HFFc6 (cell line): ENCODE data around the gene SETMAR. TPM values are rescaled to one million over a fixed set of nuclear protein-coding genes. Genes with fewer than 3 reads are reported as not detected.

Experiments
- DNase-seq: peaks from one replicate; pipeline ENCODE4 v3.0.0-alpha.2; 2018
- H3K27ac Mint-ChIP-seq: 2 replicates; pipeline ENCODE4 v1.8.0; 2020; ENCODE audit warnings: mild to moderate bottlenecking, mixed read lengths
- H3K27me3 Mint-ChIP-seq: 2 replicates; pipeline ENCODE4 v1.8.0; 2021; ENCODE audit warnings: mild to moderate bottlenecking, moderate library complexity, mixed read lengths; ENCODE audit not compliant: insufficient read depth
- H3K36me3 Mint-ChIP-seq: 2 replicates; pipeline ENCODE4 v1.8.0; 2021; ENCODE audit warnings: low read depth, mixed read lengths
- H3K4me1 Mint-ChIP-seq: 2 replicates; pipeline ENCODE4 v1.8.0; 2020; ENCODE audit warnings: low read depth, mixed read lengths
- H3K4me3 Mint-ChIP-seq: 2 replicates; pipeline ENCODE4 v1.8.0; 2020; ENCODE audit warnings: mild to moderate bottlenecking, moderate library complexity, mixed read lengths
- H3K9me3 Mint-ChIP-seq: 2 replicates; pipeline ENCODE4 v1.8.0; 2020; ENCODE audit warnings: mild to moderate bottlenecking, mixed read lengths
- CTCF ChIP-seq: fragments of 200-600 bp; sonication (generic); IDR thresholded peaks from 2 replicates; pipeline ENCODE4 v1.5.0; 2021; ENCODE audit warnings: antibody characterized with exemption, mild to moderate bottlenecking
- long read RNA-seq: library from polyadenylated mRNA; unstranded; transcript quantifications from one replicate; pipeline ENCODE4 v2.0.0, GENCODE V29; 2019
- total RNA-seq, 6 experiments: library from RNA; stranded (reverse); fragmentation: NEBNext Ultra II Directional; extraction: Animal tissue kit (Norgen Biotek cat#: 25700); gene quantifications; 2 replicates in 1 of 6; 3 replicates in 5 of 6; pipeline ENCODE4 v1.2.3, GENCODE V29; 2021

Gene SETMAR
- total RNA-seq, result 1 to 10 TPM; 7.0 to 9.9 (median 9.1) TPM
- long read RNA-seq, partial matches to known transcripts, result 0 of 5 reads
- long read RNA-seq, other reads (novel, unspliced or antisense), result 1 of 5 reads

DNA sequence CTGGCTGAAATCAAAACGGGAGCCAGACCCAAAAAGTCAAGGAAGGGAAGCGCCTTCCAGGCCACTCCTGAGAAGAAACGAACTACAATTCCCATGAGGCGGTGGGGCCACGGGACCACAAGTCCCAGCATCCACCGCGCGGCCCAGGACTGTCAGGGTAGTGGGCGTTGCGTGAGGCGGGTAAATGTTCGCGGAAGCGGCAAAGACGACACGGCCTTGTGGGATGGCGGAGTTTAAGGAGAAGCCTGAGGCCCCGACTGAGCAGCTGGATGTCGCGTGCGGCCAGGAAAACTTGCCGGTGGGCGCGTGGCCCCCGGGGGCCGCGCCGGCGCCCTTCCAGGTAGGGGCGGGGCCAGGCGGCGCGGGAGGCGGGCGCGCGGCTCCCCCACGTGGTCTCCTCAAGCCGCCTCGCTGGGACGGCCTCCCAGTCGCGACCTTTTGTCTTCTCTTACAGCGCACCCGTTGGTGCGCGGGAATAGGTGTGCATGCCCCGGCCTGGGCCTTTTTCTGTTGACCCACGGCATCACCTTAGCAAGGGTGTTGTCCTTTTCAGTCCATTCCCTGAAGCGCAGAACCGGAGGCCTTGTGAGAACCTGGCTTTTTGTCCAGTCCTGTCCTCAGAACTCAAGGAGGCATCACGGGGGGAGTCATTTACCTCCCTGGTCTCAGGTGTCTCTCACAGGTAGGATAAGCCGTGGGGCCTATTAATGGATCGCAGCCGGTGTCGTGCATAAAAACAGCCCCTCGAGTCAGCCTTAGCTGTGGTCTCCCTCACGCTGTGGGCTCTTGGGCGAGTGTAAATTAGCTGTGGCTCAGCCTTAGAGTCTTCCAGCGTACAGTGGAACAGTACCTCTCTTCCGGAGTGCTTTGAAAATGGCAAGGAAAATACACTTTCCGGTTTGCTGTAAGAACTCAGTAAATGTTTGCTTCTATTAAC is at the start of gene SETMAR:
TSS of gene SETMAR (plus strand) at position 183 of the 937 bp plus-strand sequence. CDS start at position 185, 2 bp downstream.
- no peaks in the 10 kb centered on the region for H3K9me3 Mint-ChIP-seq
- peak within 1 kb of the TSS; percentile 93 for H3K4me3 Mint-ChIP-seq
- peak within 1 kb of the TSS; percentile 88 for H3K27ac Mint-ChIP-seq
- H3K4me1 Mint-ChIP-seq, result peaks cover 14% of the 10 kb centered on the region
- no peak; the same call in 1 of the 2 replicates for TF ChIP-seq CTCF
- H3K27me3 Mint-ChIP-seq, result peaks cover 2% of the 10 kb centered on the region
- DNase-seq, result peak; percentile 68
- H3K36me3 Mint-ChIP-seq, result no peaks in the 10 kb centered on the region

DNA sequence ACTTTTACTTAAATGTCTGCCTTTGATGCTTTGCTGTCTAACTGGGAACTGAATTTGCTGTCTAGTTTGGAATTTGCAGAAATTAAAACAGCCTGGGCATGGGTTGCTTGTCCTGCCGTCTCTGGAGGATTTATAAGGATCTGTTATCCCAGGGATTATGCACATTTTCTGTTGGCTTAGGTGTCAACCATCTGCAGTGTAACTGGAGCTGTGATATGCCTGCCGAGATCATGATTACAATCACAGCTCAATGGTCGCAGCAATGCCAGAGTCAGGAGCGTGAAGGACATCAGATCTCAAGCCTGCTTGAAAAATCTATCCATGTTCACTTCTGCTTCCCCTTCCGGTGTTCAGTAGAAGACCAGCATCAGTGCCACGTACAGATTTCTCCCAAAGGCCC is 41.8 kb upstream of the SETMAR start:
- no peaks in the 10 kb centered on the region for H3K27me3 Mint-ChIP-seq
- no peaks in the 10 kb centered on the region for H3K9me3 Mint-ChIP-seq
- H3K27ac Mint-ChIP-seq, result no peak overlapping the region
- H3K4me3 Mint-ChIP-seq, result no peak overlapping the region
- no peak for TF ChIP-seq CTCF
- no peaks in the 10 kb centered on the region for H3K36me3 Mint-ChIP-seq
- no peaks in the 10 kb centered on the region for H3K4me1 Mint-ChIP-seq
- no peak for DNase-seq

GRCh38 chr3:4264040-4264439 is 39.1 kb upstream of the SETMAR start:
- Mint-ChIP-seq H3K4me1 (no peaks in the 10 kb centered on the region), H3K9me3 (no peaks in the 10 kb centered on the region), H3K36me3 (no peaks in the 10 kb centered on the region), H3K4me3 (no peak overlapping the region), H3K27me3 (no peaks in the 10 kb centered on the region), H3K27ac (no peak overlapping the region)
- TF ChIP-seq CTCF, result no peak
- no peak for DNase-seq

- Mint-ChIP-seq H3K4me1 (no peaks in the 10 kb centered on the region), H3K27me3 (no peaks in the 10 kb centered on the region), H3K4me3 (peak overlapping the region; percentile 26; the same call in 1 of the 2 replicates), H3K36me3 (no peaks in the 10 kb centered on the region), H3K9me3 (no peaks in the 10 kb centered on the region), H3K27ac (no peak overlapping the region)
- no peak for DNase-seq
- TF ChIP-seq CTCF, result no peak
Observed at GRCh38 chr3:4270720-4271119, 32.4 kb upstream of the SETMAR start.

- H3K9me3 Mint-ChIP-seq, result no peaks in the 10 kb centered on the region
- H3K27me3 Mint-ChIP-seq, result no peaks in the 10 kb centered on the region
- TF ChIP-seq CTCF, result peak; percentile 77
- H3K4me1 Mint-ChIP-seq, result no peaks in the 10 kb centered on the region
- no peak overlapping the region for H3K27ac Mint-ChIP-seq
- no peaks in the 10 kb centered on the region for H3K36me3 Mint-ChIP-seq
- H3K4me3 Mint-ChIP-seq, result no peak overlapping the region
- DNase-seq, result peak; percentile 41
Observed at GRCh38 chr3:4271834-4272233, 31.3 kb upstream of the SETMAR start.
